ENCODE measurements around the gene PMAIP1. TPM values are rescaled to one million over a fixed set of nuclear protein-coding genes. Genes with fewer than 3 reads are reported as not detected.

PMAIP1 gene
- total RNA-seq, 6 experiments from 2014 or later = 4.6 to 10.1 (median 5.9) TPM

GRCh38 chr18:59950215-59950944, 50.6 kb downstream of the PMAIP1 start:
- Mint-ChIP-seq H3K9me3 (no peaks in the 10 kb centered on the region), H3K27me3 (ENCODE audit: insufficient read depth) (no peaks in the 10 kb centered on the region), H3K4me1 (ENCODE audit: low read depth) (peaks cover 47% of the 10 kb centered on the region), H3K27ac (no peak overlapping the region), H3K4me3 (no peak overlapping the region), H3K36me3 (ENCODE audit: low read depth) (no peaks in the 10 kb centered on the region)
- no peak for TF ChIP-seq CTCF (IDR thresholded peaks at IDR 0.05)
- DNase-seq = no peak

- H3K9me3 Mint-ChIP-seq = no peaks in the 10 kb centered on the region
- no peak for TF ChIP-seq CTCF (IDR thresholded peaks at IDR 0.05)
- H3K27ac Mint-ChIP-seq = no peak overlapping the region
- DNase-seq = no peak
- no peak overlapping the region for H3K4me3 Mint-ChIP-seq
- no peaks in the 10 kb centered on the region for H3K36me3 Mint-ChIP-seq (ENCODE audit: low read depth)
- peaks cover 47% of the 10 kb centered on the region for H3K4me1 Mint-ChIP-seq (ENCODE audit: low read depth)
- H3K27me3 Mint-ChIP-seq (ENCODE audit: insufficient read depth) = no peaks in the 10 kb centered on the region
Measured at GRCh38 chr18:59951591-59951990, 51.8 kb downstream of the PMAIP1 start.

GRCh38 chr18:59952283-59953007, 52.6 kb downstream of the PMAIP1 start:
- H3K4me3 Mint-ChIP-seq = no peak overlapping the region
- no peak overlapping the region for H3K27ac Mint-ChIP-seq
- H3K36me3 Mint-ChIP-seq (ENCODE audit: low read depth) = no peaks in the 10 kb centered on the region
- H3K4me1 Mint-ChIP-seq (ENCODE audit: low read depth) = peaks cover 49% of the 10 kb centered on the region
- no peaks in the 10 kb centered on the region for H3K27me3 Mint-ChIP-seq (ENCODE audit: insufficient read depth)
- no peaks in the 10 kb centered on the region for H3K9me3 Mint-ChIP-seq
- DNase-seq = no peak
- no peak for TF ChIP-seq CTCF (IDR thresholded peaks at IDR 0.05)

Other genes with a start within 250 kb of the PMAIP1 start
- gene CCBE1, start 202.6 kb upstream of the PMAIP1 start, total RNA-seq (2021; fragmentation: NEBNext Ultra II Directional; extraction: Animal tissue kit (Norgen Biotek cat#: 25700)) = 100 to 1,000 TPM; 161 to 223 (median 206) TPM